HEK293 (cell line): ENCODE data around the gene SYTL2.

Source experiments
- CTCF ChIA-PET: fragments of 350-600 bp; formaldehyde crosslinking; extraction: SDS; loops from one replicate; lab custom pipeline; 2021; ENCODE audit warnings: antibody characterized with exemption; lab: Yijun Ruan, JAX
- POLR2A ChIA-PET: fragments of 300-600 bp; formaldehyde crosslinking; extraction: SDS; loops from one replicate; lab custom pipeline; 2020; ENCODE audit warnings: antibody characterized with exemption, inconsistent platforms; lab: Yijun Ruan, JAX
- H3K27ac ChIP-seq: fragments of 200-500 bp; sonication (Bioruptor generic); 2 replicates; pipeline ENCODE4 v1.5.1; 2014; ENCODE audit warnings: low read depth, low read length, control low read depth, inconsistent platforms; ENCODE audit errors: extremely low read depth
- H3K36me3 ChIP-seq, 2 experiments: fragments of 200-500 bp in 1 of 2; sonication (Bioruptor generic) in 1 of 2; 1 replicate in 1 of 2; 2 replicates in 1 of 2; pipeline ENCODE4 v1.5.1; 2014 to 2017; ENCODE audit warnings: inconsistent platforms in 2 of 2, low read length in 2 of 2; ENCODE audit not compliant: control insufficient read depth in 2 of 2, insufficient read depth in 1 of 2
- H3K4me1 ChIP-seq: fragments of 200-500 bp; sonication (Bioruptor generic); 2 replicates; pipeline ENCODE4 v1.5.1; 2014; ENCODE audit warnings: mild to moderate bottlenecking, low read length, inconsistent platforms; ENCODE audit not compliant: control insufficient read depth, insufficient read depth
- H3K4me3 ChIP-seq: 2 replicates; pipeline ENCODE4 v1.5.1; 2011; ENCODE audit warnings: low read depth, mild to moderate bottlenecking, control low read depth, low read length, moderate library complexity
- H3K9me3 ChIP-seq: fragments of 200-500 bp; sonication (Bioruptor generic); 2 replicates; pipeline ENCODE4 v1.5.1; 2014; ENCODE audit warnings: low read depth, low read length, inconsistent platforms; ENCODE audit not compliant: control insufficient read depth, insufficient read depth
- BCL6B ChIP-seq: fragments of 450-650 bp; formaldehyde crosslinking; IDR thresholded peaks from 2 replicates; pipeline ENCODE4 v1.5.1; 2017; ENCODE audit warnings: missing biosample characterization, missing genetic modification characterization
- KLF10 ChIP-seq: fragments of 450-650 bp; IDR thresholded peaks from 2 replicates; pipeline ENCODE4 v1.5.1; 2018; ENCODE audit warnings: missing biosample characterization, mild to moderate bottlenecking, missing genetic modification characterization
- TSHZ1 ChIP-seq: fragments of 450-650 bp; formaldehyde crosslinking; IDR thresholded peaks from 2 replicates; pipeline ENCODE4 v1.5.1; 2016; ENCODE audit warnings: missing biosample characterization, missing genetic modification characterization, borderline replicate concordance
- ZBTB1 ChIP-seq: fragments of 450-650 bp; formaldehyde crosslinking; IDR thresholded peaks from 2 replicates; pipeline ENCODE4 v1.5.1; 2016; ENCODE audit warnings: missing biosample characterization, missing genetic modification characterization
- ZBTB20 ChIP-seq: fragments of 450-650 bp; formaldehyde crosslinking; IDR thresholded peaks from 2 replicates; pipeline ENCODE4 v1.5.1; 2016; ENCODE audit warnings: missing biosample characterization, missing genetic modification characterization
- ZIC2 ChIP-seq: fragments of 450-650 bp; formaldehyde crosslinking; IDR thresholded peaks from 2 replicates; pipeline ENCODE4 v1.5.1; 2016; ENCODE audit warnings: missing biosample characterization, missing genetic modification characterization
- ZNF114 ChIP-seq: fragments of 450-650 bp; formaldehyde crosslinking; IDR thresholded peaks from 2 replicates; pipeline ENCODE4 v1.5.0; 2017; ENCODE audit warnings: missing biosample characterization, missing genetic modification characterization
- ZNF121 ChIP-seq: fragments of 450-650 bp; formaldehyde crosslinking; IDR thresholded peaks from 2 replicates; pipeline ENCODE4 v1.5.1; 2016; ENCODE audit warnings: missing biosample characterization, missing genetic modification characterization
- ZNF175 ChIP-seq: fragments of 450-650 bp; formaldehyde crosslinking; IDR thresholded peaks from 2 replicates; pipeline ENCODE4 v1.5.1; 2016; ENCODE audit warnings: missing biosample characterization, missing genetic modification characterization
- ZNF18 ChIP-seq: fragments of 450-650 bp; formaldehyde crosslinking; IDR thresholded peaks from 2 replicates; pipeline ENCODE4 v1.5.1; 2016; ENCODE audit warnings: missing biosample characterization, missing genetic modification characterization
- ZNF214 ChIP-seq: fragments of 450-650 bp; formaldehyde crosslinking; IDR thresholded peaks from 2 replicates; pipeline ENCODE4 v1.5.1; 2017; ENCODE audit warnings: missing biosample characterization, mild to moderate bottlenecking, missing genetic modification characterization, borderline replicate concordance
- ZNF394 ChIP-seq: fragments of 450-650 bp; formaldehyde crosslinking; IDR thresholded peaks from 2 replicates; pipeline ENCODE4 v1.5.1; 2016; ENCODE audit warnings: missing biosample characterization, missing genetic modification characterization, mild to moderate bottlenecking, moderate library complexity, borderline replicate concordance
- ZNF404 ChIP-seq: fragments of 450-650 bp; formaldehyde crosslinking; IDR thresholded peaks from 2 replicates; pipeline ENCODE4 v1.5.1; 2017; ENCODE audit warnings: missing biosample characterization, missing genetic modification characterization
- ZNF416 ChIP-seq: fragments of 450-650 bp; formaldehyde crosslinking; IDR thresholded peaks from 2 replicates; pipeline ENCODE4 v1.5.1; 2016; ENCODE audit warnings: missing biosample characterization, missing genetic modification characterization
- ZNF544 ChIP-seq: fragments of 450-650 bp; formaldehyde crosslinking; IDR thresholded peaks from 2 replicates; pipeline ENCODE4 v1.5.0; 2017; ENCODE audit warnings: missing biosample characterization, missing genetic modification characterization
- ZNF629 ChIP-seq: fragments of 450-650 bp; formaldehyde crosslinking; IDR thresholded peaks from 2 replicates; pipeline ENCODE4 v1.5.1; 2017; ENCODE audit warnings: missing biosample characterization, missing genetic modification characterization
- ZNF654 ChIP-seq: fragments of 450-650 bp; formaldehyde crosslinking; IDR thresholded peaks from 2 replicates; pipeline ENCODE4 v1.5.1; 2016; ENCODE audit warnings: low read depth, missing biosample characterization, missing genetic modification characterization
- ZNF658 ChIP-seq: fragments of 450-650 bp; formaldehyde crosslinking; IDR thresholded peaks from 2 replicates; pipeline ENCODE4; 2016; ENCODE audit warnings: missing biosample characterization, missing genetic modification characterization
- ZNF692 ChIP-seq: fragments of 450-650 bp; formaldehyde crosslinking; IDR thresholded peaks from 2 replicates; pipeline ENCODE4 v1.5.1; 2016; ENCODE audit warnings: missing biosample characterization, missing genetic modification characterization
- ZNF704 ChIP-seq: fragments of 450-650 bp; formaldehyde crosslinking; IDR thresholded peaks from 2 replicates; pipeline ENCODE4 v1.5.1; 2016; ENCODE audit warnings: missing biosample characterization, missing genetic modification characterization
- ZNF776 ChIP-seq: fragments of 450-650 bp; formaldehyde crosslinking; IDR thresholded peaks from 2 replicates; pipeline ENCODE4 v1.5.0; 2017; ENCODE audit warnings: missing biosample characterization, missing genetic modification characterization, borderline replicate concordance
- ZSCAN16 ChIP-seq: fragments of 450-650 bp; formaldehyde crosslinking; IDR thresholded peaks from 2 replicates; pipeline ENCODE4 v1.5.1; 2016; ENCODE audit warnings: missing biosample characterization, missing genetic modification characterization
- ZSCAN18 ChIP-seq: fragments of 450-650 bp; formaldehyde crosslinking; IDR thresholded peaks from 2 replicates; pipeline ENCODE4 v1.5.1; 2016; ENCODE audit warnings: missing biosample characterization, missing genetic modification characterization

Gene SYTL2

GRCh38 chr11:85799142-85799541 lies 11.8 kb downstream of the SYTL2 start:
- no peak overlapping the region for H3K27ac ChIP-seq
- H3K4me3 ChIP-seq, result no peak overlapping the region
- H3K9me3 ChIP-seq, result no peaks in the 10 kb centered on the region
- no peaks in the 10 kb centered on the region for H3K4me1 ChIP-seq
- ChIA-PET POLR2A (no interaction called here), CTCF (interaction anchor here (1.2 kb wide), 1 partner anchor 107 kb away, joined by 3 read pairs; no protein-coding TSS in a partner anchor)
- H3K36me3 ChIP-seq, result no peaks in the 10 kb centered on the region
- TF ChIP-seq BCL6B (tag by site-specific recombination), result no peak
- no peak for TF ChIP-seq ZNF214 (tag by site-specific recombination)
- TF ChIP-seq ZNF175 (tag by site-specific recombination), result no peak
- TF ChIP-seq ZBTB20 (tag by site-specific recombination), result no peak
- no peak for TF ChIP-seq ZNF776
- TF ChIP-seq KLF10 (tag by site-specific recombination), result no peak
- TF ChIP-seq ZNF658 (tag by site-specific recombination), result no peak
- TF ChIP-seq ZNF404, result no peak
- TF ChIP-seq ZNF416 (tag by site-specific recombination), result no peak
- TF ChIP-seq ZNF629, result no peak
- TF ChIP-seq ZNF704 (tag by site-specific recombination), result no peak
- no peak for TF ChIP-seq ZNF544 (tag by site-specific recombination)
- no peak for TF ChIP-seq ZNF18 (tag by site-specific recombination)

- H3K27ac ChIP-seq, result no peak overlapping the region
- no peak overlapping the region for H3K4me3 ChIP-seq
- ChIA-PET POLR2A (no interaction called here), CTCF (interaction anchor here (0.5 to 1.2 kb wide), 2 partner anchors 106 to 1225 kb away, joined by 3 read pairs; no protein-coding TSS in a partner anchor)
- no peaks in the 10 kb centered on the region for H3K4me1 ChIP-seq
- no peaks in the 10 kb centered on the region for H3K36me3 ChIP-seq
- H3K9me3 ChIP-seq, result no peaks in the 10 kb centered on the region
- TF ChIP-seq TSHZ1 (tag by site-specific recombination), result no peak
- no peak for TF ChIP-seq ZIC2 (tag by site-specific recombination)
- no peak for TF ChIP-seq ZNF654 (tag by site-specific recombination)
- no peak for TF ChIP-seq ZNF114 (tag by site-specific recombination)
- no peak for TF ChIP-seq ZNF394 (tag by site-specific recombination)
- TF ChIP-seq ZNF121 (tag by site-specific recombination), result no peak
- no peak for TF ChIP-seq ZSCAN16 (tag by site-specific recombination)
- no peak for TF ChIP-seq ZSCAN18
- TF ChIP-seq ZBTB1 (tag by site-specific recombination), result no peak
- TF ChIP-seq ZNF692 (tag by site-specific recombination), result no peak
Measured at GRCh38 chr11:85798361-85798760, 12.6 kb downstream of the SYTL2 start.
